MCF 10A (cell line): Measurements from ENCODE around the gene TRIM5. TPM values are rescaled to one million over a fixed set of nuclear protein-coding genes. Genes with fewer than 3 reads are reported as not detected.
"Not testable (repeated sequence)": the region's sequence is repeated elsewhere in the genome, so short reads cannot be mapped to it uniquely, and the experiment has no call there.

Experiments
- BruUV-seq: library from RNA; stranded (reverse); fragments of 400-500 nt; replicated peaks from 2 replicates; lab custom pipeline; 2021; lab: Mats Ljungman, UMichigan
- CTCF ChIA-PET: fragments of 300-600 bp; sonication (Branson Sonifier 250); formaldehyde crosslinking; extraction: SDS; loops from one replicate; lab custom pipeline; 2021; ENCODE audit warnings: antibody characterized with exemption, inconsistent platforms; lab: Yijun Ruan, JAX
- POLR2A ChIA-PET: fragments of 300-600, 350-650 bp; sonication (Branson Sonifier 250); formaldehyde crosslinking; extraction: SDS; loops from one replicate; lab custom pipeline; 2020; ENCODE audit warnings: antibody characterized with exemption, inconsistent platforms; lab: Yijun Ruan, JAX
- DNase-seq: peaks from one replicate; pipeline ENCODE4 v3.0.0-alpha.2; 2018; ENCODE audit not compliant: unreplicated experiment
- H3K27ac Mint-ChIP-seq: one replicate; pipeline ENCODE4 v1.8.0; 2022; ENCODE audit warnings: mild to moderate bottlenecking, low read depth, mixed read lengths; ENCODE audit not compliant: unreplicated experiment
- H3K27me3 Mint-ChIP-seq: one replicate; pipeline ENCODE4 v1.8.0; 2022; ENCODE audit warnings: mixed read lengths; ENCODE audit not compliant: insufficient read depth, unreplicated experiment
- H3K36me3 Mint-ChIP-seq: one replicate; pipeline ENCODE4 v1.8.0; 2022; ENCODE audit warnings: mild to moderate bottlenecking, moderate library complexity, mixed read lengths; ENCODE audit not compliant: insufficient read depth, unreplicated experiment
- H3K4me1 Mint-ChIP-seq: one replicate; pipeline ENCODE4 v1.8.0; 2022; ENCODE audit warnings: mixed read lengths; ENCODE audit not compliant: insufficient read depth, unreplicated experiment
- H3K4me3 Mint-ChIP-seq: one replicate; pipeline ENCODE4 v1.8.0; 2022; ENCODE audit warnings: mild to moderate bottlenecking, moderate library complexity, mixed read lengths; ENCODE audit not compliant: unreplicated experiment
- H3K9me3 Mint-ChIP-seq: one replicate; pipeline ENCODE4 v1.8.0; 2022; ENCODE audit warnings: mixed read lengths; ENCODE audit not compliant: unreplicated experiment
- intact Hi-C: fragments of 100-400 bp; cut with micrococcal nuclease; formaldehyde crosslinking; loops from 2 replicates; pipeline ENCODE4 v1.14.1; 2022
- total RNA-seq: library from RNA; stranded (reverse); gene quantifications from 2 replicates; pipeline ENCODE4 v1.2.3, GENCODE V29; 2022
- TF ChIP-seq, protein P1 (sequence below): fragments of 200-600 bp; IDR thresholded peaks from one replicate; pipeline ENCODE4 v1.8.0; 2022; ENCODE audit warnings: antibody characterized with exemption, mild to moderate bottlenecking; ENCODE audit not compliant: unreplicated experiment

TRIM5 gene
- total RNA-seq, 1 experiment from 2014 or later: 27.9 TPM

DNA sequence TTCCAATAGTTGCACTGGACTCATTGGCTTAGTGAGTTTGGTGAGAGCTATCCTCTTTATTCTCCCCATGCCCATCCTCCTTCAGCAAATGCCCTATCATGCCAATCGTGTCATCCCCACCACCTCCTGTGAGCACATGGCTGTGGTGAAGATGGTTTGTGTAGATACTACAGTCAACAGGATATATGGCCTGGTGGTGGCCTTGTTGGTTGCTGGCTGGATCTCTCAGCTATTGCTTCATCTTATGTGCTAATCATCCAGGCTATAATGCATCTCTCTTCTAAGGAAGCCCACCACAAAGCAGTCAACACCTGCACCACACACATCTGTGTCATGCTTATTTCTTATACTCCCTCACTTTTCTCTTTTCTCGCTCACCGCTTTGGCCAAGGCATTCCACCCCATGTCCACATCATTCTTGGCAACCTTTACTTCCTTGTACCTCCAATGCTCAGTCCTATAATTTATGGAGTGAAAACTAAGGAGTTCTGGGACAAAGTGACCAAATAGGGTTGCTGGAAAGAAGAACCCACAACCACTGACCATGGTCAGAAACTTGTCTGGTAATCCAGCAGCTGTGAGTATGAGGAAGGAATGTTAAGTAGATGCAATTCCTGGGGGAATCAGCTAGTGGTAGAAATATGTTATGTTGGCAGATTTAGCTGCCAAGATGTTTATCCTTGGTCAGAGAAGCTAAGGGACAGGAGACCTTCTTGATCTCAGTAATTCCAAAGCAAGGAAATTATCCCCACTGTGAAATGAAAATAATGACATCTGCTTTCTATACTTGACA lies 35.0 kb upstream of the TRIM5 start:
- no peak overlapping the region for H3K4me3 Mint-ChIP-seq
- H3K4me1 Mint-ChIP-seq: no peaks in the 10 kb centered on the region
- intact Hi-C loops: no loop called here
- ChIA-PET POLR2A (no interaction called here), CTCF (interaction anchor here (0.6 to 1.0 kb wide), 2 partner anchors 9 to 244 kb away, joined by 3 to 4 read pairs; no protein-coding TSS in a partner anchor)
- H3K27ac Mint-ChIP-seq: no peak overlapping the region
- no TSS peak for BruUV-seq
- H3K36me3 Mint-ChIP-seq: no peaks in the 10 kb centered on the region
- no peaks in the 10 kb centered on the region for H3K9me3 Mint-ChIP-seq
- TF ChIP-seq, protein P1, sequence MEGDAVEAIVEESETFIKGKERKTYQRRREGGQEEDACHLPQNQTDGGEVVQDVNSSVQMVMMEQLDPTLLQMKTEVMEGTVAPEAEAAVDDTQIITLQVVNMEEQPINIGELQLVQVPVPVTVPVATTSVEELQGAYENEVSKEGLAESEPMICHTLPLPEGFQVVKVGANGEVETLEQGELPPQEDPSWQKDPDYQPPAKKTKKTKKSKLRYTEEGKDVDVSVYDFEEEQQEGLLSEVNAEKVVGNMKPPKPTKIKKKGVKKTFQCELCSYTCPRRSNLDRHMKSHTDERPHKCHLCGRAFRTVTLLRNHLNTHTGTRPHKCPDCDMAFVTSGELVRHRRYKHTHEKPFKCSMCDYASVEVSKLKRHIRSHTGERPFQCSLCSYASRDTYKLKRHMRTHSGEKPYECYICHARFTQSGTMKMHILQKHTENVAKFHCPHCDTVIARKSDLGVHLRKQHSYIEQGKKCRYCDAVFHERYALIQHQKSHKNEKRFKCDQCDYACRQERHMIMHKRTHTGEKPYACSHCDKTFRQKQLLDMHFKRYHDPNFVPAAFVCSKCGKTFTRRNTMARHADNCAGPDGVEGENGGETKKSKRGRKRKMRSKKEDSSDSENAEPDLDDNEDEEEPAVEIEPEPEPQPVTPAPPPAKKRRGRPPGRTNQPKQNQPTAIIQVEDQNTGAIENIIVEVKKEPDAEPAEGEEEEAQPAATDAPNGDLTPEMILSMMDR: no peak
- peaks cover 65% of the 10 kb centered on the region for H3K27me3 Mint-ChIP-seq
- no peak for DNase-seq

DNA sequence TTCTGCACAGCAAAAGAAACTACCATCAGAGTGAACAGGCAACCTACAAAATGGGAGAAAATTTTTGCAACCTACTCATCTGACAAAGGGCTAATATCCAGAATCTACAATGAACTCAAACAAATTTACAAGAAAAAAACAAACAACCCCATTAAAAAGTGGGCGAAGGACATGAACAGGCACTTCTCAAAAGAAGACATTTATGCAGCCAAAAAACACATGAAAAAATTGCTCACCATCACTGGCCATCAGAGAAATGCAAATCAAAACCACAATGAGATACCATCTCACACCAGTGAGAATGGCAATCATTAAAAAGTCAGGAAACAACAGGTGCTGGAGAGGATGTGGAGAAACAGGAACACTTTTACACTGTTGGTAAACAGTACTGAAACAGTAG lies 31.6 kb upstream of the TRIM5 start:
- H3K27ac Mint-ChIP-seq, H3K4me3 Mint-ChIP-seq, intact Hi-C loops, POLR2A ChIA-PET, BruUV-seq, H3K9me3 Mint-ChIP-seq, CTCF ChIA-PET, DNase-seq, H3K4me1 Mint-ChIP-seq, H3K36me3 Mint-ChIP-seq: not testable (repeated sequence)
- H3K27me3 Mint-ChIP-seq: peaks cover 36% of the 10 kb centered on the region

DNA sequence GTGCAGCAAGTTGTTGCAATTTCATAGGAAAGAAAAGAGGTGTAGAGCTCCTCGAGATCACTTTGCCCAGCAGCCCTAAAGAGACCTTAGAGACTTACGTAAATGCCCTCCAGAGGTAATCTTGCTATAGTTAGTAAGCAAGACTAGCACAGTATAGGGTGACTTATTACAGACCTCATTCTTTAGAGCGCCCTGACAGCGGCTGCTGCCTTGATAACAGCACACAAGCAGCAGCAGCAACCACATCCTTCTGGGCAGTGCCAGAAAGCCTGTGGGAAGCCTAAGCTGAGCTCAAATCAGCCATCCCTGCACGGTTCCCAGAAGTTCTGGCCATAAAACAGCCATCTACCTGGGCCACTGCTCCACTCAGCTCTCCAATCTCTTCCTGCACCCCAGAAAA lies 28.8 kb upstream of the TRIM5 start:
- Mint-ChIP-seq H3K27ac (no peak overlapping the region), H3K27me3 (peaks cover 11% of the 10 kb centered on the region), H3K36me3 (peaks cover 7% of the 10 kb centered on the region), H3K4me3 (no peak overlapping the region), H3K4me1 (no peaks in the 10 kb centered on the region), H3K9me3 (no peaks in the 10 kb centered on the region)
- no peak for DNase-seq
- ChIA-PET POLR2A (interaction anchor here (0.9 kb wide), 1 partner anchor 23 kb away, joined by 8 read pairs; the partner anchor contains the start of gene TRIM22), CTCF (interaction anchor here (0.6 to 4.0 kb wide), 8 partner anchors 22 to 237 kb away, joined by 3 to 35 read pairs (median 4); partner anchors contain the start of genes OR52N5 and TRIM5)
- BruUV-seq: no TSS peak
- intact Hi-C loops: no loop called here
- TF ChIP-seq, protein P1: no peak

DNA sequence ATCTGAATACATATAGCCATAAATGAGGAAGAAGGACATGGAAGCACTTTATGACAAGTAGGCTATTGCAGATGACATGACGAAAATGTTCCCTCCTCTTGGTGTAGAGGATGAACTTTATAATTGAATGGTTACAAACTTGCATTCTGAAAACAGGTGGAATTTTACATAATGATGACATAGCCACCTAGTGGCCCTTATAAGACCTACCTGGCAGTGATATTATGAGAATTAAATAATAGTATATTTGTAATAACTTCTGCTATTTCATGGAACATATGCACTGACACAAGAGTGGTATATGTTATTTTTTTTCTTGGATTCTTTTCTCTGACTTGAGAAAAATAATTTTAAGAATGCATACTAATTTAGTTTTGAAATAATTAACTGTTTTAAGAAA lies 27.6 kb upstream of the TRIM5 start:
- no peaks in the 10 kb centered on the region for H3K9me3 Mint-ChIP-seq
- H3K36me3 Mint-ChIP-seq: peaks cover 15% of the 10 kb centered on the region
- intact Hi-C loops: loop anchor here (1.0 kb wide), 3 partner anchors 28 to 236 kb away; no protein-coding TSS in a partner anchor
- POLR2A ChIA-PET: interaction anchor here (0.7 kb wide), 1 partner anchor 607 kb away, joined by 3 read pairs; no protein-coding TSS in a partner anchor
- no peak overlapping the region for H3K27ac Mint-ChIP-seq
- H3K4me3 Mint-ChIP-seq: no peak overlapping the region
- TF ChIP-seq, protein P1: peak; percentile 37
- CTCF ChIA-PET: interaction anchor here (0.7 to 4.0 kb wide), 8 partner anchors 11 to 432 kb away, joined by 3 to 35 read pairs (median 4); partner anchors contain the start of gene TRIM5
- H3K27me3 Mint-ChIP-seq: no peaks in the 10 kb centered on the region
- H3K4me1 Mint-ChIP-seq: no peaks in the 10 kb centered on the region
- no TSS peak for BruUV-seq
- peak; percentile 24 for DNase-seq
